GM10847 (cell line): ENCODE data around the gene WAC.

Experiments
- POLR2A ChIP-seq: IDR thresholded peaks from 2 replicates; pipeline ENCODE4 v1.6.1; 2011; ENCODE audit not compliant: insufficient read length; ENCODE audit errors: extremely low read depth

WAC gene

DNA sequence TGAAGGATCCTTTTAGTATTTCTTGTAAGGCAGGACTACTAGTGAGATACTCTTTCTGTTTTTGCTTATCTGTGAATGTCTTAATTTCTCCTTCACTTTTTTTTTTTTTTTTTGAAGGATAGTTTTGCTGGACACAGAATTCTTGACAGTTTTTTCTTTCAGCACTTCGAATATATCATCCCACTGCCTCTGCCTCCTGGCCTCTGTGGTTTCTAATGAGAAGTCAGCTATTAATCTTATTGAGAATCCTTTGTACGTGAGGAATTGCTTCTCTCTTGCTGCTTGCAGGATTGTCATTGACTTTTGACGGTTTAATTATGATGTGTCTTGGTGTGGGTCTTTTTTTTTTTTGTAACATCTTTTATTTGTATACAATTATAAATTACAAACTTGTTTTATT is 12.6 kb upstream of the WAC start:
- no peak for TF ChIP-seq POLR2A

DNA sequence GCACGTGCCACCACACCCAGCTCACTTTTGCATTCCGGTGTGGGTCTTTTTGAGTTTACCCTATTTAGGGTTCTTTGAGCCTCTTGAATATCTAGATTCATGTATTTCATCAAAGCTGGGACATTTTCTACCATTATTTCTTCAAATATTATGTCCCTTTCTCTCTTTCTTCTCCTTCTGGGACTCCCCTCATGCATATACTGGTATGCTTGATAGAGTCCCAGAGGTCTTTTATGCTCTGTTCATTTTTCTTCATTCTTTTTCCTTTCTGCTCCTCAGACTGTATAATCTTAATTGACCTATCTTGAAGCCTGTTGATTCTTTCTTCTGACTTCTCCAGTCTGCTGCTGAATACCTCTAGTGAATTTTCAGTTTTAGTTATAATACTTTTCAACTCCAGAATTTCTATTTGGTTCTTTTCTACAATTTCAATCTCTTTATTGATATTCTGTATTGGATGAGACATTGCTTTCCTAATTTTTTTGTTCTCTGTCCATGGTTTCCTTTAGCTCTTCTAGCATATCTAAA is 9.1 kb upstream of the WAC start:
- TF ChIP-seq POLR2A = no peak

DNA sequence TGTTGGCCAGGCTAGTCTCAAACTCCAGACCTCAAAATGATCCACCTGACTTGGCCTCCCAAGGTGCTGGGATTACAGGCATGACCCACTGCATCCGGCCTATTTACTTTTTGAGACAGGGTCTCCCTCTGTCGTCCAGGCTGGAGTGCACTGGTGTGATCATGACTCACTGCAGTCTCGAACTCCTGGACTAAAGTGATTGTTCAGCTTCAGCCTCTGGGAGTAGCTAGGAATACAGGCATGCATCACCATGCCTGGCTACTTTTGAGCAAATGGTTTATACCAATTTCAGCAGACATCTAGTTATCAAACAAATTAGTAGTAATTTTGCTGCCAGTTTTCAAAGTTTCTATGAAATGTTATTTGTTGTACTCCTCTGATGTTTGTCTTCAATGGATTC is 2.2 kb upstream of the WAC start:
- no peak for TF ChIP-seq POLR2A

DNA sequence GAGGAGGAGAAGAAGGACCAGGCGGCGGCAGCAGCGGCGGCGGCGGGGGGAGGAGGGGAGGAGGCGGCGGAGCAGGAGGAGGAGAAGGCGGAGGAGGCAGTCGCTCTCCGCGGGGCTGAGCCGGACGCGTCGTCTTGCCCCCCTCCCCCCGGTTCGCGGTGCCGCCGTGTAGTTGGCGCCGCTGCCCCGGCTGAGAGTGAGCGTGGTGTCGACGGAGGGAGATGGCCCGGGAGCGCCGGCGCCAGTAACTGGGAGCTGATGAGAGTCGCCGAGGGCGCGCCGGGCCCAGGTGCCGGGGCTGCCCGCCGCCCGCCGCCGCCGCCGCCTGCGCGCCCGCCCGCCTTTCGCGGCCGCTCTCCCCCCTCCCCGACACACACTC is 257 bp downstream of the WAC start:
- TF ChIP-seq POLR2A = no peak

DNA sequence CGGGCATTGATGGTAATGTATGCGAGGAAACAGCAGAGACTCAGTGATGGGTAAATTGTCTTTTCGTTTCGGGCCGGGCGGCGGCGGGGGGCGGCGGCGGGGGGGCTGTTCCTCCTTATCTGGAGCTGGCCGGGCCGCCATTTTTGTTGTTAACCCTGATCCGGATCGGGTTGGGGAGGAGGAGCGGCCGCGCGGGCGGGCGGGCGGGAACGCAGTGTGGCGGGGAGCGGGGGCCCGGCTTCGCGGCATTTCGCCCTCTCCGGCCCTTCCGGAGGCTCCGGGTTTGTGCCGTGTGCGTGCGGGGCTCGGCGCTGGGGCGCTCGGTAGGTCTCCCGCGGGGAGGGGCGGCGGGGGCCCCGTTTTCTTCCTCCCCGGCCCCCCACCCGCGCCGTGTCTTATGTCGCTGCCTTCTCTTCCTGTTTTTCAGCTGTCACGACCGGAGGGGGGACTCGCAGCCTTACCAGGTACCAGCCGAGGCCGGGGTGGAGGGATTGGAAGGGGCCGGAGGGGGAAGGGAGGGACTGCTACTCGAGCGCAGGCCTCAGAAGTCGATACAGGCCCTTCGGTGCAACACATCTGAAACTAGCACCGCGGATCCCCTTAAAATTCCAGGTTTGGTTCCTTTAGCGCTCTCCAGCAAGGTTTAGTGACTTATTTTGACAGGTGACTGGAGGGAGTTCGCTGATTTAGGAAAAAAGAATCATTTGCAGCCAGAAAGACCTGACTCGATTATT is 820 bp downstream of the WAC start:
- TF ChIP-seq POLR2A = no peak

DNA sequence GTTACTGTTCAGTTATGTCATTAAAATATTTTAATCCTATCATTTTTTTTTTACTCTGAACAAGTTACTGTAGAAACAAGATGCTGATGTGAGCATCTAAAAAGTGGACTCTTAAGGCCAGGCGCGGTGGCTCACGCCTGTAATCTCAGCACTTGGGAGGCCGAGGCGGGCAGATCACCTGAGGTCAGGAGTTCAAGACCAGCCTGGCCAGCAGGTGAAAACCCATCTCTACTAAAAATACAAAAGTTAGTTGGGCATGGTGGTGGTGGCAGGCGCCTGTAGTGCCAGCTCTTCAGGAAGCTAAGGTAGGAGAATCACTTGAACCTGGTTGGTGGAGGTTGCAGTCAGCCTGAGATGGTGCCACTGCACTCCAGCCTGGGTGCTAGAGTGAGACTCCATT is 2.9 kb downstream of the WAC start:
- TF ChIP-seq POLR2A = no peak

DNA sequence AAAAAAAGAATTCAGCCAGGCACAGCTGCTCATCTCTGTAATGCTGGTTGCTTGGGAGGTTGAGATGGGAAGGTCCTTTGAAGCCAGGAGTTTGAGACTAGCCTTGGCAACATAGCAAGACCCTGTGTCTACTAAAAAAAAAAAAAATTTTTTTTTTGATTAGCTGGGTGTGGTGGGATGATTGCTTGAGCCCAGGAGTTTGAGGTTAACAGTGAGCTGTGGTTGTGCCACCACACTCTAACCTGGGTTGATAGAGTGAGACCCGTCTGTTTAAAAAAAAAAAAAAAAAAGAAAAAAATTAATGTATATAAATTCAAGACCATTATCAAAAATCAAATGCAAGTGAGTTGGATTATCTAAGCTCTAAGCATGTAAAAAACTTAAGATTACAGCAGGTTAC is 5.7 kb downstream of the WAC start:
- TF ChIP-seq POLR2A = no peak

DNA sequence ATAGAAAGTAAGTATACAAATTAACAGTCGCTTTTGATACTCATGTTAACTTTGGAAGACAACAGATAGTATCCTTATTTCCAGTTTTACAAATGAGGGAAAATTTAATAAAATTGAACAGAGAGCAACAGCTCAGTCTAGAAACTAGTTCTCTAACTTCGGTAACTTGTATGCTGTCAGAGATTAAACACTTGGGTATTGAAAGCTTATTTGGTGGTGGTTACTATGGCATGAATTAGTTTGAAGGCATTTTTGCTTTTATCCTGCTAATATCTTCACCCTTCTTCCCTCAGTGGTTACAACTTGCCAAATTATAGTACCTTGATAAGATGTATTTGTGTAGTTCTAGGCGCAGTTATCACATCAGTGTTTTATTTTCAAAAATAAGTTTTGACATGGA is 7.2 kb downstream of the WAC start:
- no peak for TF ChIP-seq POLR2A

DNA sequence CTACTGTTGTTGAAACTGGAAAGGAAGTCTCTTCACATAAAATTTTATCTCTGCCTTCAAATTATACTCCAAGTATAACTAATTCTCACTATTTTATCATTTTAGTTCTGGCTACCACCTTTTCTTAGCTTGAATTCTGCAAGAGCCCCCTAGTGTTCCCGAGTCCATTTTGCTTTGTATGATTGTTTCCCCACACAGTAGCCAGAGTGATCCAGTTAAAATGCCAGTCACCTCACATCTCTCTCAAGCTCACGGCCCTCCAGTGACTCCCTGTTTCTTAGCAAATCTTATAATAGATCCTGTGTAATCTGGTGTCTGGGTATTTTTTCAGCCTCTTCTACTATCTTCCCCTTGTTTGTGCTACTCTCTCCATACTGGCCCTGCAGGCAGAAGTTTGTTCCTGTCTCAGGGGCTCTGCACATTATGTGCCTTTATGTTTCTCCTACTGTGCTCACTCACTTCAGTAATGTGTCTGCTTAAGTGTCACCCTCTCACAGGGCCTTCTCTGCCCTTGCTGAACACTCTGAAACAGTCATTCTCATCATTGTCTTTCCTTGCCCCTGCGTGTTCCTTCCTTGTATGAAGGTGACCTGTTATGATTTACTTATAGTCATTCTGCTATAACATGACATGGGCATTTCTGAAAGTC is 8.9 kb downstream of the WAC start:
- no peak for TF ChIP-seq POLR2A

DNA sequence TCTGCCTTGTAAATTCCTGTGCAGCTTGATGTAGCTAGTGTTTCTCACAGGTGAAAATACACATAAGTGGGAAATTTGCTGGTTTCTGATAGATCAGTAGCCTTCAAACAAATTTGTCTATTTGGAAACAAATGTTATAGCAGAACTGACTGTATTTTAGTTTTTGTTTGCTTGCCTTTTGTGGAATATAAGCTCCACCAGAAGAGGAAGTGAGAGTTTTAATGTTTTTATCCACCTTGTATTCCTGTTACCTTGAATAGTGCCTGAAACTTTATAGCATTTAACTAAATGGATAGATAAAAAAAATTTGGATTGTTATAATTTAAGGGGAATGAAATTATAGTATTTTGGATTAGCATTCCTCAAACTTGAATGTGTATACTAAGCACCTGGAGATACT is 9.8 kb downstream of the WAC start:
- no peak for TF ChIP-seq POLR2A

DNA sequence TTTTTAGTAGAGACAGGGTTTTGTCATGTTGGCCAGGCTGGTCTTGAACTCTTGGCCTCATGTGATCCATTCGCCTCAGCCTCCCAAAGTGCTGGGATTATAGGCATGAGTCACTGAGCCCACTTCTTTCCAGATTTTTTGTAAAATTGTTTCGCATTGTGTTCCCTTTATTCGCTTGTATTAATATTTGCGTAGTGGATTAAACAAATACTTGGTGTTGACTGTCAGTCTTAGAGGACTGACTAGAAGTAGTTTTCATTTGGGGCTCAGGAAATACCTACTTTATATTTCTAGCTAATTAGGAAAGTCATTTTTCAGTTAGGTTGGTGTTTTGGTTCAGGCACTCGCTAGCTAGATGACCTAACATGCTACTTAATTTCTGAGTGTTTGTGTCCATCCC is 11.1 kb downstream of the WAC start:
- TF ChIP-seq POLR2A = no peak

DNA sequence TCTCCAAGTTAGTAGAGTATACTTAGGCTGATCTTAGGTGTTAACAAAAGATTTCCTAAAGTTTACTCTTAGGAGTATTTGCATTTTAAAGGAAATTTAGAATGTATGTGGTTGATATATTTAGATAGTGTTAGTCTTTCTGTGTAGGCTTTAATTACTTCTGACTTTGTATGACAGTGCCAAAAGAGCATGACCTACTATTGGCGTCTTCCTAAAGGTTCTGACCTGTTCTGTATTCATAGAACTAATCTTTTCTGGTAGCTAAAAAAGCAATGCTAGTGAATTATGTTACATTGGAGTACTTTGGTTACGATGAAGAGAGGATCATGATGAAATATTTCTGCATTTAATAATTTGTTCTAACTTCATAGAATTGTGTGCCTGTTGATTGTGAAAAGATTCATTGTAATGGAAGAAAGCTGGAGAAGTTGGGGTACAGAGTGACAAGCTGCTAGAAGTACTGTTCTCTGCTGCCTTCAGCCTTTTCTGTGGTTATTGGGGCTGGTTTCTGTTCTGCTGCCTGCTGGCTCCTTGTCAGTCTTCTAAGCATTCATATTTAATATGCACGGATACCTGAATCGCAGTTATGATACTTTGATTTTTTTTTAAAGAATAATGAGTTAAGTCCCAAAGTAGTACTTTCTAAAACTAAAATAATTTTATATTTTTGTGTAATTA is 13.2 kb downstream of the WAC start:
- TF ChIP-seq POLR2A = no peak

DNA sequence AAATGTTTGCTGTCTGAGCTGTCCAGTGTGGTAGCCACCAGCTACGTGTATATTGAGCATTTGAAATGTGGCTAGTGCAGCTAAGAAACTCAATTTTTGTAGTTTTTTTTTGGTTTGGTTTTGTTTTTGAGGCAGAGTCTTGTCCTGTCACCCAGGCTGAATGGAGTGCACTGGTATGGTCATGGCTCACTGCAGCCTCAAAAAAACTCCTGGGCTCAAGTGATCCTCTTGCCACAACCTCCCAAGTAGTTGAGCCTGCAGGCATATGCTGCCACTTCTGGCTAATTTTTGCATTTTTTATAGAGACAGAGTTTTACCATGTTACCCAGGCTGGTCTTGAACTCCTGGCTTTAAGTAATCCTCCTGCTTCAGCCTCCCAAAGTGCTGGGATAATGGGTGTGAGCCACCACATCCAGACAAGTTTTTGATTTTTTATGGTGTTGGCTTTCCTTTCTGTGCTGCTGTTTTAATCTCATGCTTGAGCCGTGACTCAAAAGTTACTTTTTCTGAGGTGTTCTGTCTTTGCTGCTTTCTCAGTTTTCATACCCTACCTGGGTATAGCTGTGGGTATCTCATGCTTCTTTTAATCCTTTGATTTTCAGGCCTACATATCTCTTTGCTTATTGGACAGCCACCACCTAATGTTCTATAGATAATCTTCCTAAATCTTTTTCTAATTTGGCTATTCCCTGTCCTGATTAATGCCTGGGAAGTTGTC is 16.0 kb downstream of the WAC start:
- no peak for TF ChIP-seq POLR2A

DNA sequence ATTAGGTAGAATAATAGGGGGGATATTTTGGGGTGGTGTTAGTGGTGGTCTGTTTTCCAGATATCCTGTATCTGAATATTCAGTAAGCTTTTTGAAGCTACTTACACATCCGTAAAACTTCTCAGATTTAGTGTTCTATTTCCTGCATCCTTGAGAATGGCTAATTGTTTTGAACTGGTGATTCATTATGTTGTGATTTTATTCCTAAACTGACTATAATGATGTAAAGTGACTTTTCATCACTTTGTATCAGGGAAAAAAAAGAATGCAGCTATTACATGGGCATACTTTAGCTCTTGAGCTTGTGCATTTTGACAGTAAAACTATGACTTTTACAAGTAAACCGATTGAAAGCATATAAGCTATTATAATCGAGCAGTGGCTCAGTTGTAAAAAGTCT is 18.2 kb downstream of the WAC start:
- TF ChIP-seq POLR2A = no peak

DNA sequence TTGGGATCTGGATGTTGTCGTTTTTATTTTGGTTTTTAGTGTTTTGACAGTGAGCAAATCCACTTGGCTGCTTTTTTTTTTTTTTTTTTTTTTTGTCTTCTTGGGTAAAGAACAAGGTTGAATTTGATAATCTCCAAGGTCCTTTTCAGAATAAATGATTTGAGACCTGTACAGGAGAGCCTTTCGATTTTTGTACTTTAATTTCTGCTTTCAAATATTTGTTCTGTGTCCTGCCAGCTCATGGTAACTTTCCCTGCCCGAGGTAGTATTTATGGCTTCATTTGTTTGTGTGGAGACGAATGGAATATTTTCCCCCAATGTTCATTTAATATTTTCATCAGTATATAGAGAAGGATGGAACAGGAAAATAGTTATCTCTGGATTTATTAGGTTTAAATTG is 19.9 kb downstream of the WAC start:
- no peak for TF ChIP-seq POLR2A

DNA sequence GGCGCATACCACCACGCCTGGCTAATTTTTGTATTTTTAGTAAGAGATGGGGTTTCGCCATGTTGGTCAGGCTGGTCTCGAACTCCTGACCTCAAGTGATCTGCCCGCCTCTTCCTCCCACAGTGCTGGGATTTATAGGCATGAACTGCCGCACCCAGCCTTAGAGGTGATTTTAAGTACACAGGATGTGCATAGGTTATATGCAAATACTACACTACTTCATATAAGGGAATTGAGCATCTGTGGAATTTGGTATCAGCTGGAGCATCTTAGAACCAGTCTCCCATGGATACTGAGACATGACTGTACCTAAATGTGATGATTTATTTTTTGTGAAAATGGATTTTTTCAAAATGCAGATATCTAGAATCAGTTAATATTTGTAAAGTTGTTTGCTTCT is 21.1 kb downstream of the WAC start:
- no peak for TF ChIP-seq POLR2A
